Heart left ventricle (tissue), 13 donors: ENCODE data around the gene LRP1B.

Experiments used
- CTCF ChIP-seq, 12 donors: fragments of 200-600 bp; sonication (generic) in 4 of 12; IDR thresholded peaks; one replicate each; pipeline versions ENCODE4 v1.5.0 to v1.8.0; 2018 to 2022; ENCODE audit warnings: antibody characterized with exemption in 12 of 12, mild to moderate bottlenecking in 5 of 12
- POLR2A ChIP-seq, 2 donors: fragments of 450-650 bp; IDR thresholded peaks; one replicate each; pipeline ENCODE4 v1.6.1; 2017; ENCODE audit warnings: antibody characterized with exemption in 2 of 2, mild to moderate bottlenecking in 2 of 2, moderate library complexity in 2 of 2
- donor health status: ischemic (EF 13 %, LVEDD 7.1; RV severe dilation, severe dysfunction).
- donor health status: DM: no; HTN: yes; CAD: no.
- donor health status: DM: no; HTN: no; CAD: no.
- donor health status: ischemic (EF 25% LVEDD 6.9; RV normal size, moderate dysfunction).
- donor health status: ischemic (EF 25% LVEDD 5.7; RV mildly dilated, moderate dysfunction).
- donor health status: ischemic (EF 35%, LVEDD 5.7; RV mildly dilated, moderate dysfunction).
- donor health status: nonischemic (EF 11% LVEDD 7.7; RV severe dilation, severe dysfunction).
- donor health status: DM: yes; HTN: yes; CAD: no.
- donor health status: PGD.
- donor health status: ischemic (EF 29% LVEDD 5.4; RV normal size, mild dysfunction).
- donor health status: nonischemic (EF 23%, LVEDD 6.1; RV moderate dilation, normal function).

- no peak for TF ChIP-seq POLR2A (IDR thresholded peaks at IDR 0.05)
- no peak for TF ChIP-seq CTCF (IDR thresholded peaks at IDR 0.05)
Observed at GRCh38 chr2:141482697-141483096, 648.1 kb downstream of the LRP1B start.
